Measurements from ENCODE around the gene BCOR.

DNA sequence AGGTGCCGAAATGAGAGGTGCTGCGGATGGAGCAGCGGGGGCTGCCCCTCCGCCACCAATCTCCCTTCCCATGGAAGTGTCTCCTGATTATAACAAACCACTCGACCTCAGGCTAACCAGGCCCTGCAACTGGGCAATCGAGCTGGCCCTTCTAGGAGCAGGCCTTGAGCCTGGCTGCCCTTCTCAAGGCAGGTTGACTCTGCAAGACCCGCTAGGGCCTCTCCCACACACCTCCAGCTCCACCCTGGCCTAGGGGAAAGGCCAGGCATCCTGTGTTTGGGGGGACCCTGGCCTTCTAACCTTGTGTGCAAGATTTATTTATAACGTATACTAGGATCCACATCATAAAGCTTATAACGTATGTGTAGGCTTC, 3.7 kb upstream of the BCOR start:
- TF ChIP-seq POLR2A (IDR thresholded peaks at IDR 0.05; ENCODE audit: low read depth, low read length) (no peak), POLR2AphosphoS5 (IDR thresholded peaks at IDR 0.05; ENCODE audit: low read depth, low read length) (no peak)
